H9 (cell line): ENCODE data around the gene CLMP. TPM values are rescaled to one million over a fixed set of nuclear protein-coding genes. Genes with fewer than 3 reads are reported as not detected.

ENCODE experiments used
- DNase-seq: peaks from one replicate; pipeline ENCODE4 v3.0.0-alpha.2; 2017
- H2AFZ ChIP-seq: one replicate; pipeline ENCODE4 v1.6.1; 2013; ENCODE audit warnings: mild to moderate bottlenecking, low read length, control low read depth, moderate library complexity
- H2AK5ac ChIP-seq: 2 replicates; pipeline ENCODE4 v1.6.1; 2013; ENCODE audit warnings: low read length, control low read depth, mixed read lengths; ENCODE audit not compliant: insufficient read length
- H2BK120ac ChIP-seq: one replicate; pipeline ENCODE4 v1.6.1; 2013; ENCODE audit warnings: low read depth, mild to moderate bottlenecking, low read length, control low read depth, inconsistent platforms; ENCODE audit not compliant: poor library complexity, severe bottlenecking
- H2BK12ac ChIP-seq: 2 replicates; pipeline ENCODE4 v1.6.1; 2013; ENCODE audit warnings: low read length, control low read depth, mixed read lengths, low read depth; ENCODE audit not compliant: insufficient read length
- H2BK15ac ChIP-seq: 2 replicates; pipeline ENCODE4 v1.6.1; 2013; ENCODE audit warnings: low read depth, low read length, control low read depth
- H2BK20ac ChIP-seq: one replicate; pipeline ENCODE4 v1.6.1; 2013; ENCODE audit warnings: low read depth, mild to moderate bottlenecking, low read length, control low read depth, inconsistent platforms; ENCODE audit not compliant: poor library complexity, severe bottlenecking
- H2BK5ac ChIP-seq: 2 replicates; pipeline ENCODE4 v1.6.1; 2013; ENCODE audit warnings: low read length, control low read depth, mixed read lengths; ENCODE audit not compliant: insufficient read length
- H3K14ac ChIP-seq: 2 replicates; pipeline ENCODE4 v1.6.1; 2013; ENCODE audit warnings: low read length, control low read depth; ENCODE audit not compliant: insufficient read depth
- H3K18ac ChIP-seq: 2 replicates; pipeline ENCODE4 v1.6.1; 2013; ENCODE audit warnings: low read depth, mild to moderate bottlenecking, mixed read lengths, low read length, control low read depth; ENCODE audit not compliant: insufficient read length
- H3K23ac ChIP-seq: 2 replicates; pipeline ENCODE4 v1.6.1; 2013; ENCODE audit warnings: low read length, control low read depth, mixed read lengths, low read depth; ENCODE audit not compliant: insufficient read length
- H3K23me2 ChIP-seq: 2 replicates; pipeline ENCODE4 v1.6.1; 2013; ENCODE audit warnings: low read depth, mild to moderate bottlenecking, mixed read lengths, low read length, control low read depth; ENCODE audit not compliant: insufficient read length, poor library complexity, severe bottlenecking
- H3K27ac ChIP-seq: 2 replicates; pipeline ENCODE4 v1.5.1; 2013; ENCODE audit warnings: low read length, control low read depth, mixed read lengths, low read depth; ENCODE audit not compliant: insufficient read length
- H3K27me3 ChIP-seq: 2 replicates; pipeline ENCODE4 v1.6.1; 2013; ENCODE audit warnings: low read length, control low read depth, inconsistent platforms; ENCODE audit not compliant: insufficient read depth
- H3K4ac ChIP-seq: 2 replicates; pipeline ENCODE4 v1.6.1; 2013; ENCODE audit warnings: low read depth, mild to moderate bottlenecking, control low read depth, inconsistent platforms, low read length, moderate library complexity
- H3K4me1 ChIP-seq: 2 replicates; pipeline ENCODE4 v1.6.1; 2013; ENCODE audit warnings: low read length, control low read depth, inconsistent platforms; ENCODE audit not compliant: insufficient read depth
- H3K4me2 ChIP-seq: 2 replicates; pipeline ENCODE4 v1.6.1; 2013; ENCODE audit warnings: low read length, control low read depth, mixed read lengths; ENCODE audit not compliant: insufficient read length, insufficient read depth
- H3K56ac ChIP-seq: 2 replicates; pipeline ENCODE4 v1.6.1; 2013; ENCODE audit warnings: low read depth, mild to moderate bottlenecking, mixed read lengths, low read length, control low read depth; ENCODE audit not compliant: insufficient read length
- H3K79me1 ChIP-seq: 2 replicates; pipeline ENCODE4 v1.6.1; 2013; ENCODE audit warnings: low read depth, mild to moderate bottlenecking, moderate library complexity, low read length, control low read depth, inconsistent platforms; ENCODE audit not compliant: insufficient read depth, poor library complexity, severe bottlenecking
- H3K79me2 ChIP-seq: 2 replicates; pipeline ENCODE4 v1.6.1; 2013; ENCODE audit warnings: low read length, control low read depth, inconsistent platforms; ENCODE audit not compliant: insufficient read depth
- H3K9ac ChIP-seq: 2 replicates; pipeline ENCODE4 v1.6.1; 2013; ENCODE audit warnings: low read length, control low read depth, mixed read lengths; ENCODE audit not compliant: insufficient read length; ENCODE audit errors: extremely low read depth
- H3K9me3 ChIP-seq: one replicate; pipeline ENCODE4 v1.6.1; 2013; ENCODE audit warnings: low read depth, low read length, inconsistent platforms; ENCODE audit not compliant: control insufficient read depth
- H3T11ph ChIP-seq: one replicate; pipeline ENCODE4 v1.6.1; 2013; ENCODE audit warnings: mild to moderate bottlenecking, low read length, control low read depth, inconsistent platforms
- H4K20me1 ChIP-seq: one replicate; pipeline ENCODE4 v1.6.1; 2013; ENCODE audit not compliant: control insufficient read depth, insufficient read length, insufficient read depth
- H4K5ac ChIP-seq: 2 replicates; pipeline ENCODE4 v1.6.1; 2013; ENCODE audit warnings: low read depth, mild to moderate bottlenecking, mixed read lengths, low read length, control low read depth; ENCODE audit not compliant: insufficient read length
- H4K8ac ChIP-seq: replicated peaks from 2 replicates; pipeline ENCODE4 v1.6.1; 2013; ENCODE audit warnings: low read length, control low read depth, mixed read lengths, low read depth; ENCODE audit not compliant: insufficient read length
- H4K91ac ChIP-seq: 2 replicates; pipeline ENCODE4 v1.6.1; 2013; ENCODE audit warnings: low read depth, mild to moderate bottlenecking, moderate library complexity, mixed read lengths, low read length, control low read depth; ENCODE audit not compliant: insufficient read length
- H3K27ac Mint-ChIP-seq, 3 experiments: 2 replicates in 2 of 3; 3 replicates in 1 of 3; pipeline ENCODE4 v1.8.0; 2020 to 2021; ENCODE audit warnings: mixed read lengths in 3 of 3, mild to moderate bottlenecking in 1 of 3, moderate library complexity in 1 of 3
- H3K27me3 Mint-ChIP-seq: 2 replicates; pipeline ENCODE4 v1.8.0; 2021; ENCODE audit warnings: low read depth, mild to moderate bottlenecking, moderate library complexity, mixed read lengths
- H3K36me3 Mint-ChIP-seq, 3 experiments: 2 replicates in 2 of 3; 3 replicates in 1 of 3; pipeline ENCODE4 v1.8.0; 2020 to 2021; ENCODE audit warnings: low read depth in 3 of 3, mixed read lengths in 3 of 3; ENCODE audit not compliant: insufficient read depth in 1 of 3
- H3K4me1 Mint-ChIP-seq, 2 experiments: 2 replicates each; pipeline ENCODE4 v1.8.0; 2020; ENCODE audit warnings: mixed read lengths in 2 of 2
- H3K4me3 Mint-ChIP-seq, 2 experiments: 2 replicates in 1 of 2; 3 replicates in 1 of 2; pipeline ENCODE4 v1.8.0; 2020 to 2021; ENCODE audit warnings: mild to moderate bottlenecking in 2 of 2, mixed read lengths in 2 of 2, moderate library complexity in 1 of 2
- H3K9me3 Mint-ChIP-seq, 2 experiments: 2 replicates in 1 of 2; 3 replicates in 1 of 2; pipeline ENCODE4 v1.8.0; 2020; ENCODE audit warnings: mild to moderate bottlenecking in 2 of 2, mixed read lengths in 2 of 2, moderate library complexity in 1 of 2
- WGBS: extraction: QIAGEN DNeasy Blood & Tissue Kit; methylation state at CpG from one replicate; pipeline ENCODE4 v1.1.7; 2013; ENCODE audit warnings: missing lambda C conversion rate, low lambda C conversion rate, mixed read lengths; ENCODE audit not compliant: insufficient read length; ENCODE audit errors: extremely low coverage; 5-methylcytosine and 5-hydroxymethylcytosine counted together
- total RNA-seq: library from RNA; stranded (reverse); gene quantifications from 2 replicates; pipeline ENCODE4 v1.2.1, GENCODE V29; 2021
- TF ChIP-seq, protein P1 (sequence below): fragments of 200-600 bp; sonication (generic); conservative IDR thresholded peaks from 3 replicates; pipeline ENCODE4 v1.8.0; 2021; ENCODE audit warnings: antibody characterized with exemption, mild to moderate bottlenecking

The CLMP gene
- total RNA-seq, 1 experiment from 2014 or later: 13.8 TPM

- Mint-ChIP-seq H3K36me3 (peaks cover 0 to 6% (median 2%) of the 10 kb centered on the region in 3 experiments; a peak in 3 of 7 replicates), H3K4me3 (no peak overlapping the region), H3K27ac (no peak overlapping the region), H3K9me3 (no peaks in the 10 kb centered on the region), H3K27me3 (no peaks in the 10 kb centered on the region; the same call in 1 of the 2 replicates), H3K4me1 (peaks cover 34 to 42% of the 10 kb centered on the region in 2 experiments)
- Histone ChIP-seq H4K91ac (no peak overlapping the region), H2BK15ac (no peak overlapping the region), H3K23ac (no peak overlapping the region), H3K79me1 (no peaks in the 10 kb centered on the region), H2AFZ (no peak overlapping the region), H2BK120ac (no peak overlapping the region), H3K27me3 (no peaks in the 10 kb centered on the region), H3K9ac (no peak overlapping the region), H3K4me1 (peaks cover 14% of the 10 kb centered on the region; the same call in 1 of the 2 replicates), H3K23me2 (no peaks in the 10 kb centered on the region), H4K20me1 (no peaks in the 10 kb centered on the region), H3K9me3 (no peaks in the 10 kb centered on the region), H3K79me2 (no peaks in the 10 kb centered on the region), H3K18ac (no peak overlapping the region), H3K4ac (no peak overlapping the region), H2BK5ac (no peak overlapping the region), H3K56ac (no peak overlapping the region), H2BK20ac (no peak overlapping the region), H2AK5ac (no peak overlapping the region), H3K27ac (no peak overlapping the region), H4K8ac (no peak overlapping the region), H3T11ph (no peak overlapping the region), H3K4me2 (no peak overlapping the region), H4K5ac (no peak overlapping the region), H2BK12ac (no peak overlapping the region), H3K14ac (no peak overlapping the region)
- no CpG with 5 or more reads among the region's 5 CpGs for WGBS
- no peak for DNase-seq
- TF ChIP-seq, protein P1, sequence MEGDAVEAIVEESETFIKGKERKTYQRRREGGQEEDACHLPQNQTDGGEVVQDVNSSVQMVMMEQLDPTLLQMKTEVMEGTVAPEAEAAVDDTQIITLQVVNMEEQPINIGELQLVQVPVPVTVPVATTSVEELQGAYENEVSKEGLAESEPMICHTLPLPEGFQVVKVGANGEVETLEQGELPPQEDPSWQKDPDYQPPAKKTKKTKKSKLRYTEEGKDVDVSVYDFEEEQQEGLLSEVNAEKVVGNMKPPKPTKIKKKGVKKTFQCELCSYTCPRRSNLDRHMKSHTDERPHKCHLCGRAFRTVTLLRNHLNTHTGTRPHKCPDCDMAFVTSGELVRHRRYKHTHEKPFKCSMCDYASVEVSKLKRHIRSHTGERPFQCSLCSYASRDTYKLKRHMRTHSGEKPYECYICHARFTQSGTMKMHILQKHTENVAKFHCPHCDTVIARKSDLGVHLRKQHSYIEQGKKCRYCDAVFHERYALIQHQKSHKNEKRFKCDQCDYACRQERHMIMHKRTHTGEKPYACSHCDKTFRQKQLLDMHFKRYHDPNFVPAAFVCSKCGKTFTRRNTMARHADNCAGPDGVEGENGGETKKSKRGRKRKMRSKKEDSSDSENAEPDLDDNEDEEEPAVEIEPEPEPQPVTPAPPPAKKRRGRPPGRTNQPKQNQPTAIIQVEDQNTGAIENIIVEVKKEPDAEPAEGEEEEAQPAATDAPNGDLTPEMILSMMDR: no peak
Observed at GRCh38 chr11:123168241-123168640, 26.8 kb downstream of the CLMP start.
